CD4-positive, alpha-beta T cell (primary cell): Measurements from ENCODE around the gene DNHD1. TPM values are rescaled to one million over a fixed set of nuclear protein-coding genes. Genes with fewer than 3 reads are reported as not detected.

Experiments used
- ATAC-seq: fragments of 200-7000 bp; cut with Tn5 transposase; one replicate; pipeline ENCODE4 v1.10.0; 2022; ENCODE audit warnings: mild to moderate bottlenecking; ENCODE audit not compliant: poor library complexity
- CTCF ChIA-PET: fragments of 350-600 bp; sonication (Branson Sonifier 250); formaldehyde crosslinking; loops from one replicate; lab custom pipeline; 2021; ENCODE audit warnings: antibody characterized with exemption, inconsistent platforms; lab: Charles Lee
- POLR2A ChIA-PET: fragments of 350-600 bp; sonication (Branson Sonifier 250); formaldehyde crosslinking; loops from one replicate; lab custom pipeline; 2021; ENCODE audit warnings: antibody characterized with exemption, inconsistent platforms; lab: Charles Lee
- DNase-seq, 14 experiments: peaks; one replicate each; pipeline ENCODE4 v3.0.0-alpha.2; 2013 to 2020; ENCODE audit warnings: mixed read lengths in 2 of 14
- H3K27ac ChIP-seq, 2 donors: one replicate each; pipeline versions ENCODE4 v1.5.1 to v1.7.0; 2013; ENCODE audit warnings: low read length in 2 of 2, low read depth in 1 of 2, mild to moderate bottlenecking in 1 of 2
- H3K27me3 ChIP-seq, 2 experiments: 1 replicate in 1 of 2; 2 replicates in 1 of 2; pipeline versions ENCODE4 v1.6.1 to v1.7.0; 2013; ENCODE audit warnings: low read length in 2 of 2, control low read depth in 1 of 2, mild to moderate bottlenecking in 1 of 2, moderate library complexity in 1 of 2; ENCODE audit not compliant: insufficient read depth in 2 of 2, control insufficient read depth in 1 of 2
- H3K36me3 ChIP-seq: one replicate; pipeline ENCODE4 v1.6.1; 2013; ENCODE audit warnings: low read length, control low read depth; ENCODE audit not compliant: insufficient read depth
- H3K4me1 ChIP-seq: one replicate; pipeline ENCODE4 v1.6.1; 2013; ENCODE audit warnings: low read length, control low read depth; ENCODE audit not compliant: insufficient read depth
- H3K4me3 ChIP-seq: one replicate; pipeline ENCODE4 v1.5.1; 2013; ENCODE audit warnings: mild to moderate bottlenecking, low read length, moderate library complexity
- H3K9me3 ChIP-seq, 2 experiments: 1 replicate in 1 of 2; 2 replicates in 1 of 2; pipeline versions ENCODE4 v1.6.1 to v1.7.0; 2013; ENCODE audit warnings: low read length in 2 of 2, mild to moderate bottlenecking in 2 of 2, control low read depth in 1 of 2, moderate library complexity in 1 of 2; ENCODE audit not compliant: control insufficient read depth in 1 of 2, insufficient read depth in 1 of 2
- H3K27ac Mint-ChIP-seq: one replicate; pipeline ENCODE4 v1.8.0; 2020; ENCODE audit warnings: mixed read lengths
- H3K27me3 Mint-ChIP-seq: one replicate; pipeline ENCODE4 v1.8.0; 2021; ENCODE audit warnings: mixed read lengths
- H3K36me3 Mint-ChIP-seq: one replicate; pipeline ENCODE4 v1.8.0; 2021; ENCODE audit warnings: low read depth, mixed read lengths
- H3K4me1 Mint-ChIP-seq: one replicate; pipeline ENCODE4 v1.8.0; 2021; ENCODE audit warnings: low read depth, mixed read lengths
- H3K4me3 Mint-ChIP-seq: one replicate; pipeline ENCODE4 v1.8.0; 2020; ENCODE audit warnings: mild to moderate bottlenecking, mixed read lengths
- H3K9me3 Mint-ChIP-seq: one replicate; pipeline ENCODE4 v1.8.0; 2020; ENCODE audit warnings: mixed read lengths
- intact Hi-C, 2 experiments: fragments of 100-400 bp; cut with DNase I in 1 of 2; cut with micrococcal nuclease in 1 of 2; formaldehyde crosslinking; loops; one replicate each; pipeline versions ENCODE4 v1.15.1 to v1.9.0; 2023 to 2025; cut with DNase I, micrococcal nuclease
- total RNA-seq, 174 experiments: library from RNA in 2 of 174; stranded (reverse) in 2 of 174; gene quantifications; one replicate each; pipeline ENCODE4 v1.2.3 and lab custom pipeline; 2021 to 2026
- TF ChIP-seq, protein P1 (sequence below): fragments of 200-600 bp; IDR thresholded peaks from one replicate; pipeline ENCODE4 v1.8.0; 2022; ENCODE audit warnings: antibody characterized with exemption, mild to moderate bottlenecking

The DNHD1 gene
- total RNA-seq, 2 experiments from 2014 or later: 44.1 to 46.8 TPM

DNA sequence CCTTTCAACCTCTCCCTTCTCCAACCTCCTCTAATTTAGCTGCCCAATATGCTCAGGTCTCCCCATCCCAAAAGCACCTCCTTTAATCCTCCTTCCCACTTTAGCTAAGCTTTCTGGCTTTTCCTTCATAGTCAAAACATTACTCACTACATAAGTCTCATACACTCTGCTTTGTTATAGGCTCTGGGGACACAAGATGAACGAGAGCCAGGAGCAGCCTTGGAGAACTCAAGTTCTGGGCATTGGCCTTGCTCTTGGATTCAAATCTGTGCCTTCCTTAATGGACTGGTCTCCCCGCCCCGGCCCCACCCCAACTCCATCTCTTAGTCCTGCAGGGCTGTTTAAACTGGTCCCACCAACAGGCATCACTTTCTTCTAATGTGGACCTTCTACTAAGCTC, 44.9 kb upstream of the DNHD1 start:
- no peaks in the 10 kb centered on the region for H3K4me1 ChIP-seq
- peaks cover 46% of the 10 kb centered on the region for H3K36me3 ChIP-seq
- ATAC-seq (no peak), DNase-seq (no peak)
- Mint-ChIP-seq H3K27ac (no peak overlapping the region), H3K9me3 (no peaks in the 10 kb centered on the region), H3K4me1 (no peaks in the 10 kb centered on the region), H3K4me3 (no peak overlapping the region), H3K36me3 (peaks cover 16% of the 10 kb centered on the region), H3K27me3 (no peaks in the 10 kb centered on the region)
- H3K27me3 ChIP-seq: no peaks in the 10 kb centered on the region
- ChIA-PET POLR2A (interaction anchor here (1.6 kb wide), 1 partner anchor 73 kb away, joined by 5 read pairs; no protein-coding TSS in a partner anchor), CTCF (no interaction called here)
- intact Hi-C loops: no loop called here
- no peaks in the 10 kb centered on the region for H3K9me3 ChIP-seq
- H3K27ac ChIP-seq: no peak overlapping the region
- H3K4me3 ChIP-seq: no peak overlapping the region
- TF ChIP-seq, protein P1, sequence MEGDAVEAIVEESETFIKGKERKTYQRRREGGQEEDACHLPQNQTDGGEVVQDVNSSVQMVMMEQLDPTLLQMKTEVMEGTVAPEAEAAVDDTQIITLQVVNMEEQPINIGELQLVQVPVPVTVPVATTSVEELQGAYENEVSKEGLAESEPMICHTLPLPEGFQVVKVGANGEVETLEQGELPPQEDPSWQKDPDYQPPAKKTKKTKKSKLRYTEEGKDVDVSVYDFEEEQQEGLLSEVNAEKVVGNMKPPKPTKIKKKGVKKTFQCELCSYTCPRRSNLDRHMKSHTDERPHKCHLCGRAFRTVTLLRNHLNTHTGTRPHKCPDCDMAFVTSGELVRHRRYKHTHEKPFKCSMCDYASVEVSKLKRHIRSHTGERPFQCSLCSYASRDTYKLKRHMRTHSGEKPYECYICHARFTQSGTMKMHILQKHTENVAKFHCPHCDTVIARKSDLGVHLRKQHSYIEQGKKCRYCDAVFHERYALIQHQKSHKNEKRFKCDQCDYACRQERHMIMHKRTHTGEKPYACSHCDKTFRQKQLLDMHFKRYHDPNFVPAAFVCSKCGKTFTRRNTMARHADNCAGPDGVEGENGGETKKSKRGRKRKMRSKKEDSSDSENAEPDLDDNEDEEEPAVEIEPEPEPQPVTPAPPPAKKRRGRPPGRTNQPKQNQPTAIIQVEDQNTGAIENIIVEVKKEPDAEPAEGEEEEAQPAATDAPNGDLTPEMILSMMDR: no peak

DNA sequence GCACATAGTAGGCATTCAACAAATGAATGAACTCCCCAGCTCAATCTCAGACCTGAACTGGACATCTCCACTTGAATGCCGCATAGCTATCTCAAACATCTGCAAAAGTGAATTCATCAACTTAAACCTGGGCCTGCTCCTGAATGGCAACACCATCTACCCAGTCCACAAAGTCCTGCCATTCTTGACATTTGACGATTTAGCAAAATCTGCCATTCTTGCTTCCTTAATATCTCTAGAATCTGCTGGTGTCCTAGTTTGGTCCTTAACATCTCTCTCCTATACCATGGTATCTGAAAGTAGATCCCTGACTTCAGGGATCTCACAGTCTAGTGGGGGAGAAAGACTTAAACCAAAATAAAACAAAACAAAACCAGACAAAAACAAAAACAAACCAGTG, 43.9 kb upstream of the DNHD1 start:
- DNase-seq (no peak), ATAC-seq (no peak)
- Histone ChIP-seq H3K4me1 (no peaks in the 10 kb centered on the region), H3K27ac (no peak overlapping the region), H3K4me3 (no peak overlapping the region), H3K9me3 (no peaks in the 10 kb centered on the region), H3K36me3 (peaks cover 50% of the 10 kb centered on the region), H3K27me3 (no peaks in the 10 kb centered on the region)
- Mint-ChIP-seq H3K4me1 (no peaks in the 10 kb centered on the region), H3K27me3 (no peaks in the 10 kb centered on the region), H3K36me3 (peaks cover 17% of the 10 kb centered on the region), H3K27ac (no peak overlapping the region), H3K4me3 (no peak overlapping the region), H3K9me3 (no peaks in the 10 kb centered on the region)
- CTCF ChIA-PET: interaction anchor here (1.0 kb wide), 1 partner anchor 90 kb away, joined by 3 read pairs; no protein-coding TSS in a partner anchor
- POLR2A ChIA-PET: interaction anchor here (1.6 kb wide), 1 partner anchor 74 kb away, joined by 5 read pairs; no protein-coding TSS in a partner anchor
- TF ChIP-seq, protein P1: no peak
- intact Hi-C loops: no loop called here

DNA sequence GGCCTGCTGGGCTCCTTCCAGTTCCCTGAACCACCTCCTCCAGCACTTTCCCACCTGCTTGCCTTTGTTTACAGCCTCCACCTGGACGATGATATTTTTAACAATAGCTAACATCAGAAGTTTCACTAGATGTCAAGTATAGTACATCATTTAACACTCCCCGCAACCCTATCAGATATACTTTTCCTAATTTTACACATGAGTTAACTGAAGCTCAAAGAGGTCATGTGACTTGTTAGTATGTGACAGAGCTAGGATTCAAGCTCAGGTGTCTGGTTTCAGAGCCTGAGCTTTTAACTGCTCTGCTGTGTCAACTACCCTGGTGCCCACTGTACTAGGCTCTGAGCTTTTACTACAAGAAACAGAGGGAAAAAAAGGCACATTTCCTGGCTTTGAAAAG, 42.0 kb upstream of the DNHD1 start:
- peaks cover 22% of the 10 kb centered on the region for H3K36me3 Mint-ChIP-seq
- H3K9me3 Mint-ChIP-seq: no peaks in the 10 kb centered on the region
- no peak overlapping the region for H3K27ac Mint-ChIP-seq
- ChIA-PET POLR2A (interaction anchor here (1.1 kb wide), 2 partner anchors 11 to 77 kb away, joined by 3 to 4 read pairs; no protein-coding TSS in a partner anchor), CTCF (no interaction called here)
- Histone ChIP-seq H3K4me1 (no peaks in the 10 kb centered on the region), H3K27ac (no peak overlapping the region), H3K9me3 (no peaks in the 10 kb centered on the region), H3K4me3 (no peak overlapping the region), H3K36me3 (peaks cover 48% of the 10 kb centered on the region), H3K27me3 (no peaks in the 10 kb centered on the region)
- no peaks in the 10 kb centered on the region for H3K27me3 Mint-ChIP-seq
- intact Hi-C loops: no loop called here
- no peak for ATAC-seq
- no peaks in the 10 kb centered on the region for H3K4me1 Mint-ChIP-seq
- TF ChIP-seq, protein P1: no peak
- no peak for DNase-seq
- H3K4me3 Mint-ChIP-seq: no peak overlapping the region
